ENCODE data around the gene HNF1A. TPM values are rescaled to one million over a fixed set of nuclear protein-coding genes. Genes with fewer than 3 reads are reported as not detected.

HNF1A gene
- polyA plus RNA-seq, 1 donor (not counting 4 experiments of a cell fraction or from before 2014, with no cell fraction given), result not detected

- no peak overlapping the region for H2AFZ ChIP-seq (ENCODE audit: control insufficient read depth, low read length)
- no peaks in the 10 kb centered on the region for H3K27me3 ChIP-seq (ENCODE audit: control insufficient read depth, extremely low read depth, insufficient read depth, low read length)
- no peak overlapping the region for H3K4me3 ChIP-seq (ENCODE audit: control insufficient read depth in 2 of 3, extremely low read depth in 1 of 3, insufficient read depth in 2 of 3, low read depth in 1 of 3, low read length in 3 of 3)
- H3K4me1 ChIP-seq (ENCODE audit: control insufficient read depth, extremely low read depth, insufficient read depth, low read length), result no peaks in the 10 kb centered on the region
- no peak overlapping the region for H3K27ac ChIP-seq (ENCODE audit: control insufficient read depth, insufficient read depth, low read length)
- no peaks in the 10 kb centered on the region for H3K9me3 ChIP-seq (ENCODE audit: control insufficient read depth, low read depth, low read length)
- no peak overlapping the region for H3K4me2 ChIP-seq (ENCODE audit: control insufficient read depth, extremely low read depth, insufficient read depth, low read depth, low read length)
- TF ChIP-seq EZH2 (IDR thresholded peaks at IDR 0.05; ENCODE audit: low read length), result no peak
- TF ChIP-seq CTCF (optimal IDR thresholded peaks at IDR 0.05 in 1 of 3, IDR thresholded peaks at IDR 0.05 in 1 of 3, conservative IDR thresholded peaks at IDR 0.05 in 1 of 3; ENCODE audit: extremely low read depth in 1 of 3, insufficient read depth in 2 of 3, low read length in 3 of 3), result no peak
- H3K36me3 ChIP-seq (ENCODE audit: control insufficient read depth in 2 of 2, extremely low read depth in 1 of 2, insufficient read depth in 2 of 2, low read length in 2 of 2), result no peaks in the 10 kb centered on the region
- FAIRE-seq, result no peak
- no peak for DNase-seq (ENCODE audit: low read depth, low spot score)
- H3K9ac ChIP-seq (ENCODE audit: control insufficient read depth, extremely low read depth, insufficient read depth, low read length), result no peak overlapping the region
- no peaks in the 10 kb centered on the region for H4K20me1 ChIP-seq (ENCODE audit: control insufficient read depth, extremely low read depth, insufficient read depth, low read length)
- no peaks in the 10 kb centered on the region for H3K9me1 ChIP-seq (ENCODE audit: control insufficient read depth, extremely low read depth, insufficient read depth, low read length)
- H3K79me2 ChIP-seq (ENCODE audit: control insufficient read depth, insufficient read depth, low read length), result no peaks in the 10 kb centered on the region
- dilution Hi-C loops (cut with MboI; ENCODE audit: extremely low pct_ligation_motif_present, low sequenced_read_pairs), result no loop called here
Observed at GRCh38 chr12:120983759-120984158, 5.4 kb downstream of the HNF1A start.

GRCh38 chr12:120984351-120984898, 6.1 kb downstream of the HNF1A start:
- dilution Hi-C loops (cut with MboI; ENCODE audit: extremely low pct_ligation_motif_present, low sequenced_read_pairs), result no loop called here
- H3K9me1 ChIP-seq (ENCODE audit: control insufficient read depth, extremely low read depth, insufficient read depth, low read length), result no peaks in the 10 kb centered on the region

More at GRCh38 chr12:120984351-120984898, 6.1 kb downstream of the HNF1A start:
- H3K9me3 ChIP-seq (ENCODE audit: control insufficient read depth, low read depth, low read length), result no peaks in the 10 kb centered on the region
- no peaks in the 10 kb centered on the region for H4K20me1 ChIP-seq (ENCODE audit: control insufficient read depth, extremely low read depth, insufficient read depth, low read length)
- no peaks in the 10 kb centered on the region for H3K27me3 ChIP-seq (ENCODE audit: control insufficient read depth, extremely low read depth, insufficient read depth, low read length)
- no peak overlapping the region for H3K4me2 ChIP-seq (ENCODE audit: control insufficient read depth, extremely low read depth, insufficient read depth, low read depth, low read length)
- no peaks in the 10 kb centered on the region for H3K4me1 ChIP-seq (ENCODE audit: control insufficient read depth, extremely low read depth, insufficient read depth, low read length)
- no peaks in the 10 kb centered on the region for H3K36me3 ChIP-seq (ENCODE audit: control insufficient read depth in 2 of 2, extremely low read depth in 1 of 2, insufficient read depth in 2 of 2, low read length in 2 of 2)
- no peaks in the 10 kb centered on the region for H3K79me2 ChIP-seq (ENCODE audit: control insufficient read depth, insufficient read depth, low read length)
- DNase-seq (ENCODE audit: low read depth, low spot score) (no peak), FAIRE-seq (no peak)
- no peak overlapping the region for H3K9ac ChIP-seq (ENCODE audit: control insufficient read depth, extremely low read depth, insufficient read depth, low read length)
- H3K27ac ChIP-seq (ENCODE audit: control insufficient read depth, insufficient read depth, low read length), result no peak overlapping the region
- H2AFZ ChIP-seq (ENCODE audit: control insufficient read depth, low read length), result no peak overlapping the region
- no peak overlapping the region for H3K4me3 ChIP-seq (ENCODE audit: control insufficient read depth in 2 of 3, extremely low read depth in 1 of 3, insufficient read depth in 2 of 3, low read depth in 1 of 3, low read length in 3 of 3)
- TF ChIP-seq CTCF (optimal IDR thresholded peaks at IDR 0.05 in 1 of 3, IDR thresholded peaks at IDR 0.05 in 1 of 3, conservative IDR thresholded peaks at IDR 0.05 in 1 of 3; ENCODE audit: extremely low read depth in 1 of 3, insufficient read depth in 2 of 3, low read length in 3 of 3), result no peak
- no peak for TF ChIP-seq EZH2 (IDR thresholded peaks at IDR 0.05; ENCODE audit: low read length)
